HUES48 (cell line): ENCODE data around the gene BMP5.

ENCODE experiments used
- H3K27ac ChIP-seq: one replicate; pipeline ENCODE4 v1.7.0; 2013; ENCODE audit warnings: low read depth, low read length, inconsistent platforms
- H3K27me3 ChIP-seq: 2 replicates; pipeline ENCODE4 v1.6.1; 2013; ENCODE audit warnings: mild to moderate bottlenecking, low read length; ENCODE audit not compliant: control insufficient read depth, insufficient read depth
- H3K36me3 ChIP-seq: 2 replicates; pipeline ENCODE4 v1.6.1; 2013; ENCODE audit warnings: low read length; ENCODE audit not compliant: control insufficient read depth, insufficient read depth
- H3K4me1 ChIP-seq: 2 replicates; pipeline ENCODE4 v1.6.1; 2013; ENCODE audit warnings: mild to moderate bottlenecking, low read length; ENCODE audit not compliant: control insufficient read depth, insufficient read depth
- H3K4me3 ChIP-seq: 2 replicates; pipeline ENCODE4 v1.5.1; 2013; ENCODE audit warnings: mild to moderate bottlenecking, low read depth, low read length
- H3K9ac ChIP-seq: 2 replicates; pipeline ENCODE4 v1.6.1; 2013; ENCODE audit warnings: mild to moderate bottlenecking, low read depth, low read length, moderate library complexity
- H3K9me3 ChIP-seq: 2 replicates; pipeline ENCODE4 v1.6.1; 2013; ENCODE audit warnings: low read length; ENCODE audit not compliant: control insufficient read depth, insufficient read depth

The BMP5 gene

DNA sequence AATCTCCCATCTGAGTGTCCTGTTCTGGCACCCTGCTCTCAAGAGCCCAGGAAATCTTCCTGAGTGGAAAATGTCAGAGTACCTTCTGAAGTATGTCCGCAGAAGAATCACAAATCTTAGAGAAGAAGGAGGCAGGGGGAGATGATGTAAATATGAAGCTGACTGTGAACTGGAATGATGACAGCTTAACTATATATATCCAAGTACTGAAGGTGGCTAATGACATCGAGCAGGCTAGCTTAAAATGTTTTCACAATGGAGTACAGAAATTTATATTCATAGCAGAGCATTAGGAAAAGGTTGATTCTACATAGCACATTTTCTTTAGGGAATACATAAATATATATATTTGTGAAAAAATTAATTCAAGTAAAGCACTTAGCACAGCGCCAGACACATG, 64.3 kb downstream of the BMP5 start:
- no peak overlapping the region for H3K4me3 ChIP-seq
- no peak overlapping the region for H3K27ac ChIP-seq
- H3K27me3 ChIP-seq = no peaks in the 10 kb centered on the region
- no peak overlapping the region for H3K9ac ChIP-seq
- no peaks in the 10 kb centered on the region for H3K4me1 ChIP-seq
- no peaks in the 10 kb centered on the region; the same call in 1 of the 2 replicates for H3K9me3 ChIP-seq
- H3K36me3 ChIP-seq = no peaks in the 10 kb centered on the region

DNA sequence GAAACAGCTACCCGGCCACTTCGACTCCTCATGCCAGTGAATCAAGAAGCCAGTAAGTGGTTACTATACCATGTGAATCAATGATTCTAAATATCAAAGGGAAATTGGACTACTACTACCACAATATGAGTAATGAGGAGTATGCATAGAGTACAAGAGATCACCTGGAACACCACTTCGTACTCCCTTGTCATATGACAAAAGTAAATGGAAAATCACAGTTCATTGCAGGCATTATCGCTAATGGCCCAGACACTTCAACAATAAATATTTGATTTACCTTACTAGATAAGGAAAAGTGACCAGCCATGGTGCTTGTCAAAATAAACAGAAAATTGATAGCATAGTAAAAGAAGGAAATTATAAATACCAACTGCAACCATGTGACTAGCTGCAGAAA, 73.1 kb downstream of the BMP5 start:
- H3K4me1 ChIP-seq = no peaks in the 10 kb centered on the region
- H3K9me3 ChIP-seq = no peaks in the 10 kb centered on the region
- H3K27ac ChIP-seq = no peak overlapping the region
- H3K36me3 ChIP-seq = no peaks in the 10 kb centered on the region
- H3K27me3 ChIP-seq = no peaks in the 10 kb centered on the region
- H3K4me3 ChIP-seq = no peak overlapping the region
- H3K9ac ChIP-seq = no peak overlapping the region

DNA sequence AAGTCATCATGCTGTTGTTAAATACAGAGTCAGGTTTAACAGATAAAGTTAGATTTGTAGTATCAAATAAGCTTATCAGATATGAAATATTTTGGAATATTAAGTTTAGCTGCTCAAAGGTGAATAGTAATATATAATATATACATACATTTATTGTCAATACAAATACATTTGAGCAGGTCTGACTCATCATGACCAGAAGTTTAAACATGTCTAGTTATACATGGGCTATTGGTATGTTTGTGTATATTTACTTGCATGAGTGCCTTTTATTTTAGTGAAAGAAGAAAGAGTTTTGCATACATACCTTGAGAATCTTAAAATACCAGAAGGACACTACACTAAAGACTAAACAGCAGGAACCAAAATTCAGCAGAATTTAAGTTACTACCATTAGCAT, 76.8 kb downstream of the BMP5 start:
- no peak overlapping the region for H3K27ac ChIP-seq
- H3K27me3 ChIP-seq = no peaks in the 10 kb centered on the region
- H3K36me3 ChIP-seq = no peaks in the 10 kb centered on the region
- no peaks in the 10 kb centered on the region for H3K4me1 ChIP-seq
- no peak overlapping the region for H3K4me3 ChIP-seq
- H3K9me3 ChIP-seq = no peaks in the 10 kb centered on the region
- no peak overlapping the region for H3K9ac ChIP-seq

DNA sequence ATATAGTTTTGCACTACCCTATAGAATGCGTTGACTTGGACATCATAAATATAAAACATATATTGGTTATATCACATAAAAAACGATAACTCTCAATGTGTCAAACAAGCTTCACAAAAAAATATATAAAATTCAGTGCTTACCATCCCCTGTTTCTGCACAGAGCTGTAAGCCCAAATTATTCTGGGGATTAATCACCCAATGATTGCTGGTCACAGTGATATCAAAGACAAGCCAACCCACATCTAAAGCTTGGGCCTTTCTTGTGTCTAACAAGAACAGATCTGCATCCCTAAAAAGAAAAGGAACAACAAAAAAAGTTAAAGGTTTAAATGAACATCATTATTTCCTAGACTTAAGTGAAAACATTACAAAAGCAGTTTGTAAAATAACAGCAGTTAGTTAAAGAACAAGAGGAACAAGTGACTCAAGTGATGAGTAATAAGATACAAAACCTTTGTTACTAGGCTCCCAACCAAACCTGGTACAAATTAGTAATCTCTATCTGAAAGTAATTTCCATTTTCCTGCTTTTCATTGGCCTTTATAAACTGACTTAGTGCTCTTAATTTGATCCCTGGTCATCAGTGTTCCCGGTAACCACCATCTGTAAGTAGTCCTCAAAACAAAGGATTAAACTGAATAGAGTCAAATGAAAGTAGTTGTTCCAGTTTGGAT, 81.1 kb downstream of the BMP5 start:
- H3K27me3 ChIP-seq = no peaks in the 10 kb centered on the region
- no peaks in the 10 kb centered on the region for H3K4me1 ChIP-seq
- H3K27ac ChIP-seq = no peak overlapping the region
- no peaks in the 10 kb centered on the region for H3K36me3 ChIP-seq
- H3K9me3 ChIP-seq = no peaks in the 10 kb centered on the region
- no peak overlapping the region for H3K4me3 ChIP-seq
- H3K9ac ChIP-seq = no peak overlapping the region

DNA sequence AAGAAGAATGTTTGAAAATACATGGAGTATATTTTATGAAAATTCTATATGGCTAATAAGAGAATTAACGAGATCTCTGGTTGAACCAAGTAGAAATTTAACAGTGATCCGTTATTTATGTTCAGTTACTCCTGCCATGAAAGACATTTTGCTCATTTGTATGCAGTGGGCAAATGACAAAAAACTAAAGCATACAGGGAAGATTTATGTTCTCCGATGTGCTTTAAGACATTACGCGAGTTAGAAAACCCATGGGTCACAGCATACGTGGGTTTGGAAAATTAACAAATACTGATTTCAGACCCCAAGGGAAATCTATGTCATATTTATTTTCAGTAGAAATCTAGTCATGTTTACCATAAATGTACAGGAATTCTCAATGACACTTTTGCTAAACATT, 90.1 kb downstream of the BMP5 start:
- Histone ChIP-seq H3K27ac (no peak overlapping the region), H3K9ac (no peak overlapping the region), H3K27me3 (no peaks in the 10 kb centered on the region), H3K36me3 (no peaks in the 10 kb centered on the region), H3K4me1 (peaks cover 29% of the 10 kb centered on the region), H3K9me3 (no peaks in the 10 kb centered on the region), H3K4me3 (no peak overlapping the region)

DNA sequence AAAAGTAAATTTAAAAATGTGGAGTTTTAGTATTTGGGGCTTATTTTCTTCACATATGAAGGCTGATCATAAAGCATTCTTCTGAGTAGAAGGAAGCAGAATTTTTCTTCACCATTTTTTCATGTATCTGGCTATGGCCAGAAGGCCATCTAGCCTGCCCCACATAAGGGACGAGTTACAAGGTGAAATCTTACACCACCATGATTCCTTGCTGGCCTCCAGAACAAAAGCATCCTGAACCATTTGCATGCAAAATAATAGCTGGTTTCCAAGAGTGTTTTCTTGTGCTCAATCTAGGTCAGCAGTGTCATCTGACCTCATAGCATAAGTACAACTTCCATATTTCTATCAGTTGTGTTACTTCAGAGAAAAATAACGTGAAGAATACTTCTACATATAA, 93.1 kb downstream of the BMP5 start:
- peaks cover 23% of the 10 kb centered on the region for H3K4me1 ChIP-seq
- no peak overlapping the region for H3K4me3 ChIP-seq
- no peaks in the 10 kb centered on the region for H3K9me3 ChIP-seq
- H3K9ac ChIP-seq = no peak overlapping the region
- no peaks in the 10 kb centered on the region for H3K36me3 ChIP-seq
- no peaks in the 10 kb centered on the region for H3K27me3 ChIP-seq
- H3K27ac ChIP-seq = no peak overlapping the region

DNA sequence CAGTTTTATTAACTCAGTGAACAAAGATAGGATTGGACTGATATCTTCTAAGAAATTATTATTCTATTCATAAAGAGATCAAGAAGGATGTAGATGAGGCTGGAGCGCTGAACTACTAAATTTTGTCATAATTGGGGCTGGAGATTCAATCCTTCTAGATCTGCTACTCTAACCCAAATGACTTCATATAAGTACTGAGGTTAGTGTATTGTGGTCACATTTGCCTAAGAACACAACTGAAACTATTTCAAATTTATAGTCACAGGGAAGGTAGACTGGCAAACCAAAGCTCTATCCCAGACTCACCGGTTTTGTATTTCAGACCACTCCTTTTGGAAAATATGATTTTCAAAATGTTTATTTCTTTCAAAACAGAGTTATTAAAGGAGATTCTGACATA, 96.7 kb downstream of the BMP5 start:
- Histone ChIP-seq H3K9ac (no peak overlapping the region), H3K4me1 (peaks cover 29% of the 10 kb centered on the region), H3K9me3 (no peaks in the 10 kb centered on the region), H3K27ac (no peak overlapping the region), H3K4me3 (no peak overlapping the region), H3K27me3 (no peaks in the 10 kb centered on the region), H3K36me3 (no peaks in the 10 kb centered on the region)

DNA sequence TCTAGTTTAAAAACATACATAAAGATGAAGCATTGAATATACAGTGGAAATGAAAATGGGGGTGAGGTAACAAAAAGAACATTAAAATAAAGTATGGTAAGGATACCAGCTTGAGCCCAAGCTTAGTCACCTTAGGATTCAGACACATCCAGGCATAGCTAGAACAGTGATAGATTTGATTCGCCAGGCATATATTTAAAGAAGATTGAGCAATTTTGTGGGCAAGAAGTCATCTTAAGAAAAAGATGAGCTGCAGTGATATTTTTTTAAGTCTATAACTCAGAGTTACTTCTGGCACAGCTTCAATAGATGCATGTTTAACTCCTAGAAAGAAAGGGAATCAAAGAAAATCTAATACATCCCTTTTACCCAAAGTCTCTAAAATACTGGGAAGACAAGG, 97.9 kb downstream of the BMP5 start:
- Histone ChIP-seq H3K4me3 (no peak overlapping the region), H3K9me3 (no peaks in the 10 kb centered on the region), H3K36me3 (no peaks in the 10 kb centered on the region), H3K9ac (no peak overlapping the region), H3K4me1 (peaks cover 20% of the 10 kb centered on the region), H3K27ac (no peak overlapping the region), H3K27me3 (no peaks in the 10 kb centered on the region)

DNA sequence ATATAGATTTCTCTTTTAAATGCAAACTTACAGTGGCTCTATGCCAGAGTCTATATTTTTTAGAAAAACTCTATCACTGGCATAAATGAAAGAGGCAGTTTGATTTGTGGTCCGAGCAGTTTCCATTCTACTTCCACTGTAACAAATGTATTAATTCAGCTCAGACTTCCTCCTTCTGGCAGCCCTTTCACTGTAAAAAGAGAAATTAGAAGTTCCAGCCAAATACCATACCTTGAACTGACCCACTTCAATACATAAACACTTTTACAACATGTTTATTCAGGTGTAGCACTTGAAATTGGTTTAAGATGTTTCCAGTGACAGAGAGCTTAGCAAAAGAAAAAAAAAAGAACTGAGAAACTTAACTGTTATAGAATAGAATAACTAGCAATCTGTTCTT, 99.3 kb downstream of the BMP5 start:
- no peaks in the 10 kb centered on the region for H3K27me3 ChIP-seq

DNA sequence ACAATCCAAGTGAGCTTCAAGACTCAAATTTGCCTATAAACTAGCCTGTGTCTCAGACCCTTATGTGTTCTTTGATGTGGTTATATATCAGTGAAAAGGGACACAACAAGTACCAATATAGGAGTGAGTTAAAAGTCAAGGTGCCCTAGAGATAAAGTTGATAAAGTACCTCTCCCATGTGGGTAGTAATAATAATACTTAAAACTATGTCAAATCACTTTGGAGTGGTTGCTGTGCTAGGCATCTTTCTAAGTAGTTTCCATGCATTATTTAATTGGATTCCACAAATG, 100.4 kb downstream of the BMP5 start:
- H3K36me3 ChIP-seq = no peaks in the 10 kb centered on the region
- H3K27ac ChIP-seq = no peak overlapping the region
- H3K9me3 ChIP-seq = no peaks in the 10 kb centered on the region
- H3K4me3 ChIP-seq = no peak overlapping the region
- H3K9ac ChIP-seq = no peak overlapping the region
- no peaks in the 10 kb centered on the region for H3K27me3 ChIP-seq
- H3K4me1 ChIP-seq = peaks cover 12% of the 10 kb centered on the region

More for the DNA sequence above, 99.3 kb downstream of the BMP5 start:
- Histone ChIP-seq H3K36me3 (no peaks in the 10 kb centered on the region), H3K9me3 (no peaks in the 10 kb centered on the region), H3K4me3 (no peak overlapping the region), H3K27ac (no peak overlapping the region), H3K9ac (no peak overlapping the region), H3K4me1 (peaks cover 12% of the 10 kb centered on the region)

DNA sequence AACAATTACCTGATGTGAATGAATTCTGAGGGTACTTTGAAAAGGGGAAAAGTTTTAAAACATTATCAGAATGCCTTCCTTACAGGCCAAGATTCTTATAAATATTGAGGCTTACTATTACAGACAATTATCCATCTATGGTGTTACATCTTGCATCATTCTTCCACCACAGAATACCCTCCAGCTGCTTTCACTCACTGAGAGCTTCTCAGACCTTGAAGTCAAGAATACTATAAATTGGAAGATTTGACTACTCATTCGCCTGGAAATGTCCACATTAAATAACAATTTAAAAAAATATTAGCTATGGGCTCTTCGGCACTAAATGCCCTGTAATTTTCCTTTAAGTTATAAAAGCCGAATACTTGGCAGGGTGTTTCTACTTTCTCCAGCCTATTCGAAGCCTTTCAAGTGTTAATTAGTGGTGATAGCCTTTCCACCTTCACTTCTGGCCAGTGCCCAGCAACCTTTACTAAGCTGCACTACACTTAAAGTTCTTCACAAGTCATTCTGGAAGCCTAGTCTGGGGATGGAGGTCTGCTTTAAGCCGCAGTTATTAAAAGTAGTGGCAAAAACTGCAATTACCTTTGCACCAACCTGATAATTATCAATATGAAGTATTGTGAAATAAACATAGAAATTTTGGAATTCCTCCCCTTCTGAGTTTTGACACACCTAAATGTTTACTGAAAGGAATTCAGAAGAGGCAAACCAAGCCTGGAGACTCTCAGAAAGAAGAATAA, 100.9 kb downstream of the BMP5 start:
- Histone ChIP-seq H3K27me3 (no peaks in the 10 kb centered on the region), H3K27ac (no peak overlapping the region), H3K4me3 (no peak overlapping the region), H3K9ac (no peak overlapping the region), H3K4me1 (peaks cover 12% of the 10 kb centered on the region), H3K9me3 (no peaks in the 10 kb centered on the region), H3K36me3 (no peaks in the 10 kb centered on the region)
